ENCODE measurements around the gene LCT.

DNA sequence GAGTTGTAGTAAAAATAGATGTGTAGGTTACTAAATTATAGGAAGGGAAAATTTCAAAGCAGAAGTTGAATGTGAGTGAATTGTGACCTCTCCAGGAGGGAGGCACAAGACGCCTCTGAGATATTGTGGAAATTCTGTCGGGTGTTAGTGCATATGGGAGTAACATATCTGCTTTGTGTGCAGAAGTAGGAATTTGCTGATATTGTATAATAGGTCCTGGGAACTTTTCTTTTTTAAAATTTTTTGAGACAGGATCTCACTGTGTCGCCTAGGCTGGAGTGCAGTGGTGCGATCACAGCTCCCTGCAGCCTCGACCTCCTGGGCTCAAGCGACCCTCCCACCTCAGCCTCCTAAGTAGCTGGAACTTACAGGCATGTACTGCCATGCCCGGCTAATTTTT lies 60.6 kb downstream of the LCT start:
- TF ChIP-seq ZNF274 (IDR thresholded peaks at IDR 0.05; ENCODE audit: low read depth, low read length) (no peak), YY1 (IDR thresholded peaks at IDR 0.05; ENCODE audit: insufficient read depth, insufficient read length) (no peak), SUZ12 (IDR thresholded peaks at IDR 0.05; ENCODE audit: extremely low read depth, insufficient read depth, insufficient read length) (no peak)
